HepG2 (cell line): ENCODE measurements around the gene FBXW5. TPM values are rescaled to one million over a fixed set of nuclear protein-coding genes. Genes with fewer than 3 reads are reported as not detected.
A peak's percentile ranks its signal among the peaks of the same experiment; 100 is the strongest.

Experiments used
- ADNP ChIP-seq: sonication (generic); formaldehyde crosslinking; IDR thresholded peaks from 2 replicates; pipeline ENCODE4 v1.4.0; 2020; ENCODE audit warnings: missing genetic modification reagents
- ATAD3A ChIP-seq: sonication (generic); formaldehyde crosslinking; IDR thresholded peaks from 2 replicates; pipeline ENCODE4 v1.4.0; 2020; ENCODE audit warnings: missing genetic modification reagents
- ERF ChIP-seq: IDR thresholded peaks from 2 replicates; pipeline ENCODE4 v1.6.1; 2018; ENCODE audit warnings: missing biosample characterization, missing genetic modification reagents
- HNF4G ChIP-seq, 2 experiments: sonication (generic) in 1 of 2; formaldehyde crosslinking in 1 of 2; IDR thresholded peaks; 2 replicates each; pipeline versions ENCODE4 v1.4.0 to v1.6.1; 2011 to 2020; ENCODE audit warnings: borderline replicate concordance in 2 of 2, low read depth in 2 of 2, mild to moderate bottlenecking in 2 of 2, low read length in 1 of 2, missing genetic modification reagents in 1 of 2, moderate library complexity in 1 of 2
- KMT2A ChIP-seq: sonication (generic); formaldehyde crosslinking; IDR thresholded peaks from 2 replicates; pipeline ENCODE4 v1.4.0; 2020; ENCODE audit warnings: missing genetic modification reagents
- NR2F2 ChIP-seq: IDR thresholded peaks from 2 replicates; pipeline ENCODE4 v1.6.1; 2012; ENCODE audit warnings: low read depth, inconsistent platforms, borderline replicate concordance
- PAX8 ChIP-seq: sonication (generic); formaldehyde crosslinking; IDR thresholded peaks from 2 replicates; pipeline ENCODE4 v1.8.0; 2022; ENCODE audit warnings: mild to moderate bottlenecking, missing genetic modification reagents, borderline replicate concordance
- POLR2G ChIP-seq: fragments of 200-400 bp; formaldehyde crosslinking; IDR thresholded peaks from 2 replicates; pipeline ENCODE4 v1.6.1; 2018; ENCODE audit warnings: mild to moderate bottlenecking, low read depth, low read length, moderate library complexity
- SALL1 ChIP-seq: sonication (generic); formaldehyde crosslinking; IDR thresholded peaks from 2 replicates; pipeline ENCODE4 v1.8.0; 2022; ENCODE audit warnings: mild to moderate bottlenecking, missing genetic modification reagents
- SP4 ChIP-seq: sonication (generic); formaldehyde crosslinking; IDR thresholded peaks from 2 replicates; pipeline ENCODE4 v1.8.1; 2023; ENCODE audit warnings: mild to moderate bottlenecking, missing genetic modification reagents
- ZC3H13 ChIP-seq: sonication (generic); formaldehyde crosslinking; IDR thresholded peaks from 2 replicates; pipeline ENCODE4 v1.8.1; 2023; ENCODE audit warnings: mild to moderate bottlenecking, missing genetic modification reagents, moderate library complexity
- ZMYM3 ChIP-seq: sonication (generic); formaldehyde crosslinking; IDR thresholded peaks from 2 replicates; pipeline ENCODE4 v1.5.1; 2020; ENCODE audit warnings: mild to moderate bottlenecking, missing genetic modification reagents
- ZNF205 ChIP-seq: IDR thresholded peaks from 2 replicates; pipeline ENCODE4 v1.6.1; 2018; ENCODE audit warnings: missing biosample characterization, missing genetic modification reagents
- ZNF501 ChIP-seq: sonication (generic); formaldehyde crosslinking; IDR thresholded peaks from 2 replicates; pipeline ENCODE4 v1.5.1; 2020; ENCODE audit warnings: mild to moderate bottlenecking, moderate library complexity, missing genetic modification reagents
- ZNF614 ChIP-seq: IDR thresholded peaks from 2 replicates; pipeline ENCODE4 v1.6.1; 2018; ENCODE audit warnings: missing biosample characterization, missing genetic modification reagents, inconsistent platforms, borderline replicate concordance
- ZNF782 ChIP-seq: sonication (generic); formaldehyde crosslinking; IDR thresholded peaks from 2 replicates; pipeline ENCODE4 v1.4.0; 2020; ENCODE audit warnings: missing genetic modification reagents, mild to moderate bottlenecking, borderline replicate concordance
- ZSCAN30 ChIP-seq: sonication (generic); formaldehyde crosslinking; IDR thresholded peaks from 2 replicates; pipeline ENCODE4 v1.5.0; 2020; ENCODE audit warnings: mild to moderate bottlenecking, missing genetic modification reagents
- polyA plus RNA-seq, 8 experiments: library from polyadenylated mRNA; depleted of rRNA in 3 of 8; stranded (reverse) in 7 of 8; unstranded in 1 of 8; fragments of >200 nt; fragmentation: Illumina TruSeq in 4 of 8; extraction: Trizol in 4 of 8; gene quantifications; 2 replicates each; pipeline versions ENCODE4 v1.2.1 to v1.2.3, GENCODE V29; 2011 to 2016; ENCODE audit warnings: low read depth in 4 of 8, missing spikeins in 1 of 8, mixed read lengths in 1 of 8; ENCODE audit not compliant: insufficient read depth in 1 of 8
- total RNA-seq, 5 experiments: library from RNA; depleted of rRNA; stranded (reverse); fragments of >200 nt; fragmentation: Illumina TruSeq; extraction: Trizol; gene quantifications; 2 replicates each; pipeline ENCODE4 v1.2.3, GENCODE V29; 2016; ENCODE audit warnings: low read depth in 1 of 5
- TF ChIP-seq, protein P1 (sequence below): sonication (generic); formaldehyde crosslinking; IDR thresholded peaks from 2 replicates; pipeline ENCODE4 v1.4.0; 2020; ENCODE audit warnings: missing genetic modification reagents
- TF ChIP-seq, protein P2 (sequence below): sonication (generic); formaldehyde crosslinking; IDR thresholded peaks from 2 replicates; pipeline ENCODE4 v1.4.0; 2020; ENCODE audit warnings: missing genetic modification reagents, borderline replicate concordance
- TF ChIP-seq, protein P3 (sequence below): conservative IDR thresholded peaks from 2 replicates; pipeline ENCODE4 v1.6.1; 2018; ENCODE audit warnings: missing genetic modification reagents
- TF ChIP-seq, protein P4 (sequence below): sonication (generic); formaldehyde crosslinking; IDR thresholded peaks from 2 replicates; pipeline ENCODE4 v1.5.0; 2020; ENCODE audit warnings: mild to moderate bottlenecking, low read depth, missing genetic modification reagents, borderline replicate concordance

The FBXW5 gene
- total and polyA plus RNA-seq, 2 of the 13 experiments (the other 11 are each of a cell fraction or from before 2014, with no cell fraction given) = 52.0 to 60.4 TPM

DNA sequence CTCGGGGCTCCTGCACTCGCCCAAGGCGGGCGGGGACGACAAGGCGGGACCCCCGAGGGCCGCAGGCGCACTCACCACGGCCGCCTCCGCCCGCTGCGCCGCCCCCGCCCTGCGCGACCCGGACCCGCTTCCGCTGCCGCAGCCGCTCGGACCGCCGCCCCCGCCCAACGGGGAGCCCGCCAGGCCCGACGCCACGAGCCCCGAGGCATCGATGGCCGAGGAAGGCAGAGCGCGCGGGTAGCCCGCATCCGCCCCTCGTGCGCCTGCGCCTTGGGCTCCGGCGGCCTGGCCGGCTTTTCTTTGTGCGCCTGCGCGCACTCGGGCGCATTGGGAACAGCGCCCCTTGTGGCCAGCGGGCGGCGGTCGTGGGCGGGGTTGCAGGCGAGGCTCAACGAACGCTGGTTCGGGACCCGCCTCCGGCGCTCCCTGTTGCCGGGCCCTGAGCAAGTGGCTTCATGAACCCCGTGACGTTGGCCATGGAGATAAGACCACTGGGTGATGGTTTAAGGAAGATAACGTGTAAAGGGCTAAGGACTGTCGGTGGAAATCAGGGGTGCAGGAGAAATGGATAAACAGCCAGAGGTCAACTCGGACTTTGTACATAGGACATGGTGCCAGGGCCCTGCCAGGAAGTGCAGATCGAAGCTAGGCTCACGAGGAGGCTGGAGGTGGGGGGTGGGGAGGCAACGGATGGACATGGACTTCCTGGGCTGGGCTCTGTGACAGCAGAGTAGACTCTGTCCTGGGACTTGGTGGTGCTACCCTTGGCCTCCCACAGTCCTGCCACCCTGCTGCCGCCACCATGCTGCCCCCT, at the start of gene FBXW5, which contains the start of gene C8G (continued):
- TF ChIP-seq, protein P1, sequence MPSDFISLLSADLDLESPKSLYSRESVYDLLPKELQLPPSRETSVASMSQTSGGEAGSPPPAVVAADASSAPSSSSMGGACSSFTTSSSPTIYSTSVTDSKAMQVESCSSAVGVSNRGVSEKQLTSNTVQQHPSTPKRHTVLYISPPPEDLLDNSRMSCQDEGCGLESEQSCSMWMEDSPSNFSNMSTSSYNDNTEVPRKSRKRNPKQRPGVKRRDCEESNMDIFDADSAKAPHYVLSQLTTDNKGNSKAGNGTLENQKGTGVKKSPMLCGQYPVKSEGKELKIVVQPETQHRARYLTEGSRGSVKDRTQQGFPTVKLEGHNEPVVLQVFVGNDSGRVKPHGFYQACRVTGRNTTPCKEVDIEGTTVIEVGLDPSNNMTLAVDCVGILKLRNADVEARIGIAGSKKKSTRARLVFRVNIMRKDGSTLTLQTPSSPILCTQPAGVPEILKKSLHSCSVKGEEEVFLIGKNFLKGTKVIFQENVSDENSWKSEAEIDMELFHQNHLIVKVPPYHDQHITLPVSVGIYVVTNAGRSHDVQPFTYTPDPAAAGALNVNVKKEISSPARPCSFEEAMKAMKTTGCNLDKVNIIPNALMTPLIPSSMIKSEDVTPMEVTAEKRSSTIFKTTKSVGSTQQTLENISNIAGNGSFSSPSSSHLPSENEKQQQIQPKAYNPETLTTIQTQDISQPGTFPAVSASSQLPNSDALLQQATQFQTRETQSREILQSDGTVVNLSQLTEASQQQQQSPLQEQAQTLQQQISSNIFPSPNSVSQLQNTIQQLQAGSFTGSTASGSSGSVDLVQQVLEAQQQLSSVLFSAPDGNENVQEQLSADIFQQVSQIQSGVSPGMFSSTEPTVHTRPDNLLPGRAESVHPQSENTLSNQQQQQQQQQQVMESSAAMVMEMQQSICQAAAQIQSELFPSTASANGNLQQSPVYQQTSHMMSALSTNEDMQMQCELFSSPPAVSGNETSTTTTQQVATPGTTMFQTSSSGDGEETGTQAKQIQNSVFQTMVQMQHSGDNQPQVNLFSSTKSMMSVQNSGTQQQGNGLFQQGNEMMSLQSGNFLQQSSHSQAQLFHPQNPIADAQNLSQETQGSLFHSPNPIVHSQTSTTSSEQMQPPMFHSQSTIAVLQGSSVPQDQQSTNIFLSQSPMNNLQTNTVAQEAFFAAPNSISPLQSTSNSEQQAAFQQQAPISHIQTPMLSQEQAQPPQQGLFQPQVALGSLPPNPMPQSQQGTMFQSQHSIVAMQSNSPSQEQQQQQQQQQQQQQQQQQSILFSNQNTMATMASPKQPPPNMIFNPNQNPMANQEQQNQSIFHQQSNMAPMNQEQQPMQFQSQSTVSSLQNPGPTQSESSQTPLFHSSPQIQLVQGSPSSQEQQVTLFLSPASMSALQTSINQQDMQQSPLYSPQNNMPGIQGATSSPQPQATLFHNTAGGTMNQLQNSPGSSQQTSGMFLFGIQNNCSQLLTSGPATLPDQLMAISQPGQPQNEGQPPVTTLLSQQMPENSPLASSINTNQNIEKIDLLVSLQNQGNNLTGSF (CRISPR knock-in tag) = no peak
- TF ChIP-seq POLR2G = peak; percentile 12; the same call in 1 of the 2 replicates
- TF ChIP-seq ZNF205 (CRISPR knock-in tag) = 0 out of 2 replicates have a peak, but pooled peaks have one; percentile 21
- TF ChIP-seq ZMYM3 (CRISPR knock-in tag) = peak; percentile 43; the same call in 1 of the 2 replicates
- TF ChIP-seq PAX8 (CRISPR knock-in tag) = 0 out of 2 replicates have a peak, but pooled peaks have one; percentile 17
- TF ChIP-seq ZSCAN30 (CRISPR knock-in tag) = no peak
- TF ChIP-seq ZNF614 (CRISPR knock-in tag) = peak; percentile 83
- TF ChIP-seq ATAD3A (CRISPR knock-in tag) = no peak
- no peak for TF ChIP-seq NR2F2
- TF ChIP-seq, protein P2, sequence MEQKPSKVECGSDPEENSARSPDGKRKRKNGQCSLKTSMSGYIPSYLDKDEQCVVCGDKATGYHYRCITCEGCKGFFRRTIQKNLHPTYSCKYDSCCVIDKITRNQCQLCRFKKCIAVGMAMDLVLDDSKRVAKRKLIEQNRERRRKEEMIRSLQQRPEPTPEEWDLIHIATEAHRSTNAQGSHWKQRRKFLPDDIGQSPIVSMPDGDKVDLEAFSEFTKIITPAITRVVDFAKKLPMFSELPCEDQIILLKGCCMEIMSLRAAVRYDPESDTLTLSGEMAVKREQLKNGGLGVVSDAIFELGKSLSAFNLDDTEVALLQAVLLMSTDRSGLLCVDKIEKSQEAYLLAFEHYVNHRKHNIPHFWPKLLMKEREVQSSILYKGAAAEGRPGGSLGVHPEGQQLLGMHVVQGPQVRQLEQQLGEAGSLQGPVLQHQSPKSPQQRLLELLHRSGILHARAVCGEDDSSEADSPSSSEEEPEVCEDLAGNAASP (CRISPR knock-in tag) = 0 out of 2 replicates have a peak, but pooled peaks have one; percentile 25
- TF ChIP-seq ZNF501 = peak; percentile 84
- TF ChIP-seq, protein P3, sequence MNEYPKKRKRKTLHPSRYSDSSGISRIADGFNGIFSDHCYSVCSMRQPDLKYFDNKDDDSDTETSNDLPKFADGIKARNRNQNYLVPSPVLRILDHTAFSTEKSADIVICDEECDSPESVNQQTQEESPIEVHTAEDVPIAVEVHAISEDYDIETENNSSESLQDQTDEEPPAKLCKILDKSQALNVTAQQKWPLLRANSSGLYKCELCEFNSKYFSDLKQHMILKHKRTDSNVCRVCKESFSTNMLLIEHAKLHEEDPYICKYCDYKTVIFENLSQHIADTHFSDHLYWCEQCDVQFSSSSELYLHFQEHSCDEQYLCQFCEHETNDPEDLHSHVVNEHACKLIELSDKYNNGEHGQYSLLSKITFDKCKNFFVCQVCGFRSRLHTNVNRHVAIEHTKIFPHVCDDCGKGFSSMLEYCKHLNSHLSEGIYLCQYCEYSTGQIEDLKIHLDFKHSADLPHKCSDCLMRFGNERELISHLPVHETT (CRISPR knock-in tag) = peak; percentile 57; the same call in 1 of the 2 replicates
- TF ChIP-seq, protein P4, sequence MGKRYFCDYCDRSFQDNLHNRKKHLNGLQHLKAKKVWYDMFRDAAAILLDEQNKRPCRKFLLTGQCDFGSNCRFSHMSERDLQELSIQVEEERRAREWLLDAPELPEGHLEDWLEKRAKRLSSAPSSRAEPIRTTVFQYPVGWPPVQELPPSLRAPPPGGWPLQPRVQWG (CRISPR knock-in tag) = no peak
- TF ChIP-seq ADNP (CRISPR knock-in tag) = peak; percentile 89
- peak; percentile 69; the same call in 1 of the 2 replicates for TF ChIP-seq HNF4G (IDR thresholded peaks at IDR 0.05; ENCODE audit: borderline replicate concordance, low read depth, low read length)
- TF ChIP-seq HNF4G (CRISPR knock-in tag; IDR thresholded peaks at IDR 0.05; ENCODE audit: borderline replicate concordance, low read depth) = no peak
- TF ChIP-seq SALL1 = peak; percentile 27
- peak; percentile 84 for TF ChIP-seq ERF (CRISPR knock-in tag)
- peak; percentile 70 for TF ChIP-seq KMT2A (CRISPR knock-in tag)
- peak; percentile 87 for TF ChIP-seq SP4 (CRISPR knock-in tag)
- peak; percentile 47; the same call in 1 of the 2 replicates for TF ChIP-seq ZNF782 (CRISPR knock-in tag)
- 0 out of 2 replicates have a peak, but pooled peaks have one; percentile 55 for TF ChIP-seq ZC3H13 (CRISPR knock-in tag)
